Kidney epithelial cell (primary cell): ENCODE results near the gene DNAH12. TPM values are rescaled to one million over a fixed set of nuclear protein-coding genes. Genes with fewer than 3 reads are reported as not detected.

Source experiments
- DNase-seq: peaks from one replicate; pipeline ENCODE4 v3.0.0-alpha.2; 2010; ENCODE audit warnings: low read depth
- H3K27me3 ChIP-seq: 2 replicates; pipeline ENCODE4 v1.6.0; 2011; ENCODE audit warnings: low read length; ENCODE audit not compliant: control insufficient read depth, insufficient read depth
- H3K36me3 ChIP-seq: 2 replicates; pipeline ENCODE4 v1.5.1; 2011; ENCODE audit warnings: low read length; ENCODE audit not compliant: control insufficient read depth, insufficient read depth
- H3K4me3 ChIP-seq: 2 replicates; pipeline ENCODE4 v1.5.1; 2011; ENCODE audit warnings: low read depth, mild to moderate bottlenecking, control low read depth, low read length
- total RNA-seq: library from RNA; depleted of rRNA; stranded (reverse); fragments of >200 nt; gene quantifications from 2 replicates; pipeline ENCODE4 v1.2.3, GENCODE V29; 2015
- TF ChIP-seq, protein P1 (sequence below): IDR thresholded peaks from 2 replicates; pipeline ENCODE4 v1.5.1; 2011; ENCODE audit warnings: mild to moderate bottlenecking, moderate library complexity, low read length, control low read depth, inconsistent platforms; ENCODE audit not compliant: insufficient read depth, poor library complexity, severe bottlenecking

Gene DNAH12
- total RNA-seq, 1 donor from 2014 or later, result not detected

DNA sequence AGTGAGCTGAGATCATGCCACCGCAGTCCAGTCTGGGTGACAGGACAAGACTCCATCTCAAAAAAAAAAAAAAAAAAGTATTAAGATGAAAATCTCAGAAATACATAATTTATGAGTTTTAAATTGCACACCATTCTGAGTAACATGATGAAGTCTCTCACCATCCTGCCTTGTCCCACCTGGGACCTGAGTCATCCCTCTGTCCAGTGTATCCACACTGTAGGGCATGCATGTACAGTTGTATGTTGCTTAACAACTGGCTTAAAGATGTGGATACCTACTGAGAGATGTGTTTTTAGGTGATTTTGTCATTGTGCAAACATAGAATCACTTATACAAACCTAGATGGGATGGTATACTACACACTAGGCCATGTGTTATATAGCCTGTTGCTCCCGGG, 268.8 kb downstream of the DNAH12 start:
- H3K4me3 ChIP-seq, result no peak overlapping the region
- DNase-seq, result no peak
- TF ChIP-seq, protein P1, sequence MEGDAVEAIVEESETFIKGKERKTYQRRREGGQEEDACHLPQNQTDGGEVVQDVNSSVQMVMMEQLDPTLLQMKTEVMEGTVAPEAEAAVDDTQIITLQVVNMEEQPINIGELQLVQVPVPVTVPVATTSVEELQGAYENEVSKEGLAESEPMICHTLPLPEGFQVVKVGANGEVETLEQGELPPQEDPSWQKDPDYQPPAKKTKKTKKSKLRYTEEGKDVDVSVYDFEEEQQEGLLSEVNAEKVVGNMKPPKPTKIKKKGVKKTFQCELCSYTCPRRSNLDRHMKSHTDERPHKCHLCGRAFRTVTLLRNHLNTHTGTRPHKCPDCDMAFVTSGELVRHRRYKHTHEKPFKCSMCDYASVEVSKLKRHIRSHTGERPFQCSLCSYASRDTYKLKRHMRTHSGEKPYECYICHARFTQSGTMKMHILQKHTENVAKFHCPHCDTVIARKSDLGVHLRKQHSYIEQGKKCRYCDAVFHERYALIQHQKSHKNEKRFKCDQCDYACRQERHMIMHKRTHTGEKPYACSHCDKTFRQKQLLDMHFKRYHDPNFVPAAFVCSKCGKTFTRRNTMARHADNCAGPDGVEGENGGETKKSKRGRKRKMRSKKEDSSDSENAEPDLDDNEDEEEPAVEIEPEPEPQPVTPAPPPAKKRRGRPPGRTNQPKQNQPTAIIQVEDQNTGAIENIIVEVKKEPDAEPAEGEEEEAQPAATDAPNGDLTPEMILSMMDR, result no peak
- no peaks in the 10 kb centered on the region for H3K36me3 ChIP-seq
- no peaks in the 10 kb centered on the region for H3K27me3 ChIP-seq

DNA sequence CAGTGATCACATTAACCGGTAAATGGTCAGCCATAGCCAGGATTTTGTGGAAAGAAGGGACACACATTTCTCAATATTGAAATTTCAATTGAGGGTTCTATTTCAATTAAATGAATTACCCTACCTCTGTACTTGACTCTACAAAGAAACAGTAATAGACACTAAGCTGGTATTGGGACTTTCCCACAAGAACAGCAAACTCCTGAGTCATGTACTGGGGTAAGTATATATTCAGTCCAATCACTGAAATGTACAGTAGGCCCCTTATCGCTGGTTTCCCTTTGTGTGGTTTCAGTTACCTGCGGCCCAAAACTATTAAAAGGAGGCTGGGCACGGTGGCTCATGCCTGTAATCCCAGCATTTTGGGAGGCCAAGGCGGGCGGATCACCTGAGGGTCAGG, 269.3 kb downstream of the DNAH12 start:
- Histone ChIP-seq H3K36me3 (no peaks in the 10 kb centered on the region), H3K27me3 (no peaks in the 10 kb centered on the region), H3K4me3 (no peak overlapping the region)
- DNase-seq, result no peak
- TF ChIP-seq, protein P1, result no peak

DNA sequence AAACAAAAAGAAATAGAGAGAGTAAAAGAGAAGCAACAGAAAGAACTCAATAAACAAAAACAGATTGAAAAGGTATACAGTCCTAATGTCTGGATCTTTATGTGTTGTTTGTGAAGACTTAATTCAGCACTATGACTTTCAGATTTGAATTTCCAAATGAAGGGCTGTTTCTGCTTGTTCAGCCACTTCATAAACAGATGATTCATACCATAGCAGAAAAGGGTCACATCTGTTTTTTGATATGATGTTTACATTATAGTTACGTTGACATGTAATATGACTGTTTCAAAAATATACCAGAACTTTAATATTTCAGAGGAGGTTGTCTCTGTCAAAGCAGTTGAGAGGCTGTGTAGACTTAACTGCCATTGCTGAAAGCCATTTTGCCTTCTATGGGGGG, 275.7 kb downstream of the DNAH12 start:
- Histone ChIP-seq H3K36me3 (no peaks in the 10 kb centered on the region), H3K27me3 (no peaks in the 10 kb centered on the region), H3K4me3 (no peak overlapping the region)
- TF ChIP-seq, protein P1, result no peak
- no peak for DNase-seq

DNA sequence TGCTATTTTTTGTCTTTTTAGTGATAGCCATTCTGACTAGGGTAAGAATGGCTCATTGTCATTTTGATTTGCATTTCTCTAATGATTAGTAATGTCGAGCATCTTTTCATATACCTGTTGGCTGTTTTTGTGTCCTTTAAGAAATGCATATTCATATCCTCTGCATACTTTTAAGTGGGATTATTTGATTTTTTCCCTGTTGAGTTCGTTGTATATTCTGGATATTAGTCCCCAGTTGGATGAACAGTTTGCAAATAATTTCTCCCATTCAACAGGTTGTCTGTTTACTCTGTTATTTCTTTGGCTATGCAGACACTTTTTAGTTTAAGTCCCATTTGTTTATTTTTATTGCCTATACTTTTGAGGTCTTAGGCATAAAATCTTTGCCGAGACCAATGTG, 282.2 kb downstream of the DNAH12 start:
- no peak for DNase-seq
- H3K27me3 ChIP-seq, result no peaks in the 10 kb centered on the region
- TF ChIP-seq, protein P1, result no peak
- H3K36me3 ChIP-seq, result no peaks in the 10 kb centered on the region
- H3K4me3 ChIP-seq, result no peak overlapping the region

DNA sequence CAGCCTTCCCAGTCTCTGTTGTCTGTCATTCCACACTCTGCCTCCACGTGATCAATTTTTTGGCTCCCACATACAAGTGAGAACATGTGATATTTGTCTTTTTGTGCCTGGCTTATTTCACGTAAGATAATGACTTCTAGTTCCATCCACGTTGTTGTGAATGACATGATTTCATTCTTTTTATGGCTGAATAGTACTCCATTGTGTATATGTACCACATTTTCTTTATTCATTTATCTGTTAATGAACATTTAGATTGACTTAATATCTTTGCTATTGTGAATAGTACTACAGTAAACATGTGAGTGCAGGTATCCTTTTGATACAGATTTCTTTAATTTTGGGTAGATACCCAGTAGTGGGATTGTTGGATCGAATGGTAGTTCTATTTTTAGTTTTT, 283.0 kb downstream of the DNAH12 start:
- Histone ChIP-seq H3K27me3 (no peaks in the 10 kb centered on the region), H3K36me3 (no peaks in the 10 kb centered on the region), H3K4me3 (no peak overlapping the region)
- no peak for DNase-seq
- TF ChIP-seq, protein P1, result no peak

DNA sequence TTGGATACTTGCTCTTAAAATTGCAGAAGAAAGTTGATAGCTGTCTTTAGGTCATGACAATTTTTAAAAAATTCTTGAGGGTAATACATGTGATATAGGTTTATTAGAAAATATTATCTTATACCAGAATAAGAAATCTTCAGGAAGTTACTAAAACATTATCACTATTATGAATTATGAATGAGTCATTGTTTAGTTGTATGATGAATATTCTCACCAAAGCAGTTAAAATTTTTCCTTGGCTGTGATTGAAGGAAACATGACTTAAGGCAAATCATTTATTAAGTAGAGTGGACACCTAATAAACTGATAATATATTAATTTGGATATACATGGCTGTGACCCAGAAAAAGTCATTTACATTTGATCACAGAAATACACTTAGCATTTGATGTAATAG, 286.5 kb downstream of the DNAH12 start:
- no peak overlapping the region for H3K4me3 ChIP-seq
- H3K27me3 ChIP-seq, result no peaks in the 10 kb centered on the region
- DNase-seq, result no peak
- TF ChIP-seq, protein P1, result no peak
- H3K36me3 ChIP-seq, result no peaks in the 10 kb centered on the region
